IMR-90 (cell line): ENCODE data around the gene ADAMTS3.

Source experiments
- CEBPB ChIP-seq: IDR thresholded peaks from 2 replicates; pipeline ENCODE4 v1.6.1; 2012; ENCODE audit warnings: low read depth, low read length, improper control_type of control experiment
- CHD1 ChIP-seq: IDR thresholded peaks from 2 replicates; pipeline ENCODE4 v1.6.1; 2012; ENCODE audit warnings: low read depth, low read length, improper control_type of control experiment
- CTCF ChIP-seq: conservative IDR thresholded peaks from 2 replicates; pipeline ENCODE4 v1.5.1; 2012; ENCODE audit warnings: mild to moderate bottlenecking, low read depth, low read length, improper control_type of control experiment
- MAZ ChIP-seq: IDR thresholded peaks from 2 replicates; pipeline ENCODE4 v1.6.1; 2012; ENCODE audit warnings: low read depth, mild to moderate bottlenecking, low read length, improper control_type of control experiment, moderate library complexity, borderline replicate concordance
- MXI1 ChIP-seq: IDR thresholded peaks from 2 replicates; pipeline ENCODE4 v1.6.1; 2012; ENCODE audit warnings: low read depth, mild to moderate bottlenecking, low read length, moderate library complexity, borderline replicate concordance
- POLR2A ChIP-seq: IDR thresholded peaks from 2 replicates; pipeline ENCODE4 v1.6.1; 2012; ENCODE audit warnings: mild to moderate bottlenecking, low read depth, low read length
- SMC3 ChIP-seq: fragments of 150-350 bp; IDR thresholded peaks from 2 replicates; pipeline ENCODE4 v1.6.1; 2016; ENCODE audit warnings: low read depth, mild to moderate bottlenecking, antibody characterized with exemption, low read length, moderate library complexity

- TF ChIP-seq CTCF (no peak), POLR2A (no peak), SMC3 (no peak), CEBPB (no peak), MXI1 (no peak), MAZ (no peak), CHD1 (no peak)
Measured at GRCh38 chr4:72408568-72408967, 160.5 kb downstream of the ADAMTS3 start.
